Neural cell (in vitro differentiated cells): ENCODE results near the gene LRIF1.

Experiments used
- EZH2 ChIP-seq: fragments of 200-600, 300-800 bp; shearing (Covaris generic), sonication (generic); IDR thresholded peaks from 2 replicates; pipeline ENCODE4 v1.6.1; 2014; ENCODE audit warnings: antibody characterized with exemption, low read length, borderline replicate concordance, mild to moderate bottlenecking; ENCODE audit not compliant: insufficient read depth, poor library complexity, severe bottlenecking
- POLR2AphosphoS5 ChIP-seq: IDR thresholded peaks from 2 replicates; pipeline ENCODE4 v1.6.1; 2012
- RAD21 ChIP-seq: fragments of 450-650 bp; conservative IDR thresholded peaks from 2 replicates; pipeline ENCODE4 v1.6.1; 2014; ENCODE audit warnings: antibody characterized with exemption, mild to moderate bottlenecking, moderate library complexity
- TF ChIP-seq, protein P1 (sequence below): fragments of 450-650 bp; IDR thresholded peaks from 2 replicates; pipeline ENCODE4 v1.5.1; 2014; ENCODE audit warnings: antibody characterized with exemption, mild to moderate bottlenecking, moderate library complexity; ENCODE audit not compliant: poor library complexity, severe bottlenecking

DNA sequence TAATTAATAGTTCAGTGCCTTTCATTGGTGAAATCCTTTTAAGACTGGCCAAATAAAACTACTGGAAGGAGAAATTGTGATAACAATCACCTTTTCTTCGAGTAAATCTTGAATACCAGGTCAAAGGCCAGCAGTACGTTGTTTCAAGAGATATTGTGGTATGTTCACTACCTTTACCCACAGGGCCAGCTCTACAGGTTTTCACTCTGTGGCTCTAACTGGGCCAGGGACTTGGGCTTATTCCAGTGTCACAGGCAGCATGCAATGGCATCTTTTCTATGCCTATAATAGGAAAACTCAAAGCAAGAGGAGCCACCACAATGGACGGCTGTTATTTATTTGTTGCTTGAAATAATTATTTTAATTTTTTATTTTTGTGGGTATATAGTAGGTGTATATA, 26.8 kb upstream of the LRIF1 start:
- TF ChIP-seq, protein P1, sequence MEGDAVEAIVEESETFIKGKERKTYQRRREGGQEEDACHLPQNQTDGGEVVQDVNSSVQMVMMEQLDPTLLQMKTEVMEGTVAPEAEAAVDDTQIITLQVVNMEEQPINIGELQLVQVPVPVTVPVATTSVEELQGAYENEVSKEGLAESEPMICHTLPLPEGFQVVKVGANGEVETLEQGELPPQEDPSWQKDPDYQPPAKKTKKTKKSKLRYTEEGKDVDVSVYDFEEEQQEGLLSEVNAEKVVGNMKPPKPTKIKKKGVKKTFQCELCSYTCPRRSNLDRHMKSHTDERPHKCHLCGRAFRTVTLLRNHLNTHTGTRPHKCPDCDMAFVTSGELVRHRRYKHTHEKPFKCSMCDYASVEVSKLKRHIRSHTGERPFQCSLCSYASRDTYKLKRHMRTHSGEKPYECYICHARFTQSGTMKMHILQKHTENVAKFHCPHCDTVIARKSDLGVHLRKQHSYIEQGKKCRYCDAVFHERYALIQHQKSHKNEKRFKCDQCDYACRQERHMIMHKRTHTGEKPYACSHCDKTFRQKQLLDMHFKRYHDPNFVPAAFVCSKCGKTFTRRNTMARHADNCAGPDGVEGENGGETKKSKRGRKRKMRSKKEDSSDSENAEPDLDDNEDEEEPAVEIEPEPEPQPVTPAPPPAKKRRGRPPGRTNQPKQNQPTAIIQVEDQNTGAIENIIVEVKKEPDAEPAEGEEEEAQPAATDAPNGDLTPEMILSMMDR, result no peak
- no peak for TF ChIP-seq RAD21
- no peak for TF ChIP-seq POLR2AphosphoS5
- no peak for TF ChIP-seq EZH2
